ENCODE results near the gene GFRA4.
A peak's percentile ranks its signal among the peaks of the same experiment; 100 is the strongest.

Gene GFRA4

GRCh38 chr20:3663031-3663701 lies at the start of gene GFRA4:
Gene GFRA4, minus strand, starts transcription at chr20:3663399. Its CDS starts 0 bp downstream, at chr20:3663399.
- no peak for DNase-seq

GRCh38 chr20:3712279-3712873 lies 49.2 kb upstream of the GFRA4 start, which contains the start of gene SIGLEC1:
Gene SIGLEC1, minus strand, starts transcription at chr20:3712600. Its CDS starts 5,472 bp downstream, at chr20:3707128.
- peak; percentile 71 for DNase-seq

GRCh38 chr20:3711484-3711941 lies 48.3 kb upstream of the GFRA4 start:
- DNase-seq, result peak; percentile 21

- DNase-seq, result peak; percentile 54
Measured at GRCh38 chr20:3710703-3711483, 47.7 kb upstream of the GFRA4 start.

GRCh38 chr20:3710011-3710466 lies 46.8 kb upstream of the GFRA4 start:
- no peak for DNase-seq

GRCh38 chr20:3707508-3707899 lies 44.3 kb upstream of the GFRA4 start:
- DNase-seq, result no peak

GRCh38 chr20:3706774-3707507 lies 43.7 kb upstream of the GFRA4 start:
- DNase-seq, result no peak

GRCh38 chr20:3705970-3706739 lies 43.0 kb upstream of the GFRA4 start:
- no peak for DNase-seq

GRCh38 chr20:3705491-3705969 lies 42.3 kb upstream of the GFRA4 start:
- no peak for DNase-seq

GRCh38 chr20:3704087-3704486 lies 40.9 kb upstream of the GFRA4 start:
- DNase-seq, result no peak

GRCh38 chr20:3702611-3703391 lies 39.6 kb upstream of the GFRA4 start:
- no peak for DNase-seq

- no peak for DNase-seq
Measured at GRCh38 chr20:3701061-3701998, 38.1 kb upstream of the GFRA4 start.

- DNase-seq, result no peak
Measured at GRCh38 chr20:3699037-3699436, 35.8 kb upstream of the GFRA4 start.

GRCh38 chr20:3698591-3699001 lies 35.4 kb upstream of the GFRA4 start:
- no peak for DNase-seq

GRCh38 chr20:3697588-3698305 lies 34.5 kb upstream of the GFRA4 start:
- no peak for DNase-seq

- no peak for DNase-seq
Measured at GRCh38 chr20:3696745-3697587, 33.8 kb upstream of the GFRA4 start.

GRCh38 chr20:3696200-3696599 lies 33.0 kb upstream of the GFRA4 start:
- DNase-seq, result no peak

GRCh38 chr20:3694864-3695263 lies 31.7 kb upstream of the GFRA4 start:
- DNase-seq, result no peak

Data from CD4-positive, alpha-beta T cell treated with Interferon gamma for 1 hour (primary cell).